IMR-90 (cell line): ENCODE results near the gene AFAP1L2. TPM values are rescaled to one million over a fixed set of nuclear protein-coding genes. Genes with fewer than 3 reads are reported as not detected.

ENCODE experiments used
- ATAC-seq: fragments of 200-7000 bp; cut with Tn5 transposase; 2 replicates; pipeline ENCODE4 v1.9.1; 2020; ENCODE audit warnings: low read depth, mild to moderate bottlenecking, moderate library complexity
- BruUV-seq: library from RNA; stranded (reverse); fragments of 400-500 nt; replicated peaks from 2 replicates; lab custom pipeline; 2021; lab: Mats Ljungman, UMichigan
- CTCF ChIA-PET: fragments of 300-600 bp; formaldehyde crosslinking; extraction: SDS; loops from one replicate; lab custom pipeline; 2021; ENCODE audit warnings: antibody characterized with exemption; lab: Yijun Ruan, JAX
- POLR2A ChIA-PET: fragments of 300-600 bp; sonication (Branson Sonifier 250); formaldehyde crosslinking; loops from one replicate; lab custom pipeline; 2022; ENCODE audit warnings: antibody characterized with exemption; ENCODE audit not compliant: unreplicated experiment; lab: Charles Lee
- DNase-seq: peaks from one replicate; pipeline ENCODE4 v3.0.0; 2013
- H2AFZ ChIP-seq: replicated peaks from 2 replicates; pipeline ENCODE3; 2013; ENCODE audit warnings: low read length, mild to moderate bottlenecking; ENCODE audit not compliant: poor library complexity
- H2AK5ac ChIP-seq: 2 replicates; pipeline ENCODE4 v1.6.1; 2013; ENCODE audit warnings: low read depth, low read length, inconsistent platforms
- H2AK9ac ChIP-seq: replicated peaks from 2 replicates; pipeline ENCODE3; 2013; ENCODE audit warnings: mild to moderate bottlenecking, low read depth, low read length, moderate library complexity; ENCODE audit not compliant: poor library complexity
- H2BK120ac ChIP-seq: 2 replicates; pipeline ENCODE4 v1.6.1; 2013; ENCODE audit warnings: low read depth, low read length, inconsistent platforms
- H2BK15ac ChIP-seq: 3 replicates; pipeline ENCODE4 v1.6.1; 2013; ENCODE audit warnings: low read depth, low read length, inconsistent platforms
- H2BK20ac ChIP-seq: 2 replicates; pipeline ENCODE4 v1.6.1; 2013; ENCODE audit warnings: low read depth, mild to moderate bottlenecking, inconsistent platforms, low read length, moderate library complexity
- H2BK5ac ChIP-seq: 2 replicates; pipeline ENCODE4 v1.6.1; 2013; ENCODE audit warnings: mild to moderate bottlenecking, low read depth, low read length, inconsistent platforms; ENCODE audit not compliant: poor library complexity, severe bottlenecking
- H3K14ac ChIP-seq: replicated peaks from 2 replicates; pipeline ENCODE4 v1.6.1; 2013; ENCODE audit warnings: low read depth, low read length, inconsistent platforms
- H3K18ac ChIP-seq: 2 replicates; pipeline ENCODE4 v1.6.1; 2013; ENCODE audit warnings: low read depth, low read length, control low read depth
- H3K23ac ChIP-seq: 2 replicates; pipeline ENCODE4 v1.6.1; 2013; ENCODE audit warnings: low read depth, low read length, inconsistent platforms
- H3K27ac ChIP-seq: 2 replicates; pipeline ENCODE4 v1.5.1; 2013; ENCODE audit warnings: mild to moderate bottlenecking, control low read depth, low read length; ENCODE audit not compliant: insufficient read depth
- H3K27me3 ChIP-seq: 2 replicates; pipeline ENCODE4 v1.6.1; 2013; ENCODE audit warnings: low read length; ENCODE audit not compliant: control insufficient read depth, insufficient read depth
- H3K36me3 ChIP-seq: 2 replicates; pipeline ENCODE4 v1.6.1; 2013; ENCODE audit warnings: low read length, mixed read lengths; ENCODE audit not compliant: control insufficient read depth, insufficient read depth
- H3K4ac ChIP-seq: 2 replicates; pipeline ENCODE4 v1.6.1; 2013; ENCODE audit warnings: low read depth, low read length, inconsistent platforms
- H3K4me1 ChIP-seq: 2 replicates; pipeline ENCODE4 v1.6.1; 2013; ENCODE audit warnings: low read length, mixed read lengths; ENCODE audit not compliant: control insufficient read depth, insufficient read depth
- H3K4me2 ChIP-seq: 2 replicates; pipeline ENCODE4 v1.6.1; 2013; ENCODE audit warnings: low read depth, mild to moderate bottlenecking, control low read depth, low read length, moderate library complexity
- H3K4me3 ChIP-seq: 2 replicates; pipeline ENCODE4 v1.5.1; 2013; ENCODE audit warnings: low read depth, mild to moderate bottlenecking, control low read depth, low read length, moderate library complexity; ENCODE audit not compliant: insufficient read depth
- H3K56ac ChIP-seq: 2 replicates; pipeline ENCODE4 v1.6.1; 2013; ENCODE audit warnings: low read length, inconsistent platforms; ENCODE audit not compliant: insufficient read depth; ENCODE audit errors: extremely low read depth
- H3K79me1 ChIP-seq, 2 experiments: 2 replicates each; pipeline ENCODE4 v1.6.1; 2013; ENCODE audit warnings: low read length in 2 of 2, inconsistent platforms in 1 of 2, low read depth in 1 of 2
- H3K9ac ChIP-seq: 2 replicates; pipeline ENCODE4 v1.6.1; 2013; ENCODE audit warnings: low read depth, low read length, control low read depth
- H3K9me1 ChIP-seq: 2 replicates; pipeline ENCODE4 v1.6.1; 2013; ENCODE audit warnings: low read length, inconsistent platforms; ENCODE audit not compliant: insufficient read depth
- H3K9me3 ChIP-seq: 2 replicates; pipeline ENCODE4 v1.6.1; 2013; ENCODE audit warnings: low read length; ENCODE audit not compliant: control insufficient read depth, insufficient read depth
- H4K20me1 ChIP-seq: 2 replicates; pipeline ENCODE4 v1.6.1; 2013; ENCODE audit warnings: low read length, inconsistent platforms; ENCODE audit not compliant: insufficient read depth
- H4K5ac ChIP-seq: 2 replicates; pipeline ENCODE4 v1.6.1; 2013; ENCODE audit warnings: mild to moderate bottlenecking, low read depth, low read length, control low read depth
- H4K8ac ChIP-seq, 2 experiments: 2 replicates each; pipeline ENCODE4 v1.6.1; 2013; ENCODE audit warnings: low read depth in 2 of 2, low read length in 2 of 2, control low read depth in 1 of 2, inconsistent platforms in 1 of 2
- H4K91ac ChIP-seq: 2 replicates; pipeline ENCODE4 v1.6.1; 2013; ENCODE audit warnings: low read depth, low read length, inconsistent platforms; ENCODE audit not compliant: insufficient read depth
- BHLHE40 ChIP-seq: fragments of 150-350 bp; IDR thresholded peaks from 2 replicates; pipeline ENCODE4 v1.6.1; 2016; ENCODE audit warnings: mild to moderate bottlenecking, low read depth, low read length
- FOS ChIP-seq: fragments of 150-350 bp; IDR thresholded peaks from 2 replicates; pipeline ENCODE4 v1.6.1; 2016; ENCODE audit warnings: low read depth, low read length
- MAZ ChIP-seq: IDR thresholded peaks from 2 replicates; pipeline ENCODE4 v1.6.1; 2012; ENCODE audit warnings: low read depth, mild to moderate bottlenecking, low read length, improper control_type of control experiment, moderate library complexity, borderline replicate concordance
- POLR2A ChIP-seq: IDR thresholded peaks from 2 replicates; pipeline ENCODE4 v1.6.1; 2012; ENCODE audit warnings: mild to moderate bottlenecking, low read depth, low read length
- SMC3 ChIP-seq: fragments of 150-350 bp; IDR thresholded peaks from 2 replicates; pipeline ENCODE4 v1.6.1; 2016; ENCODE audit warnings: low read depth, mild to moderate bottlenecking, antibody characterized with exemption, low read length, moderate library complexity
- WGBS, 2 experiments: methylation state at CpG; one replicate each; pipeline versions ENCODE4 v1.1.5 to v1.1.7; 2013; ENCODE audit warnings: missing lambda C conversion rate in 2 of 2; ENCODE audit not compliant: insufficient read length in 1 of 2; ENCODE audit errors: extremely low coverage in 2 of 2; 5-methylcytosine and 5-hydroxymethylcytosine counted together
- dilution Hi-C: fragments of 300-500 bp; cut with HindIII; formaldehyde crosslinking; loops from one replicate; pipeline ENCODE4 v1.14.3; 2018; ENCODE audit warnings: low sequenced_read_pairs; ENCODE audit not compliant: unreplicated experiment
- in situ Hi-C: fragments of 300-500 bp; cut with MboI; formaldehyde crosslinking; loops from 3 replicates; pipeline ENCODE4 v1.14.3; 2019; ENCODE audit warnings: low sequenced_read_pairs, inconsistent platforms, mixed read lengths
- intact Hi-C: fragments of 100-400 bp; cut with micrococcal nuclease; formaldehyde crosslinking; loops from 2 replicates; pipeline ENCODE4 v1.10.0; 2022
- polyA plus RNA-seq, 3 experiments: library from polyadenylated mRNA; depleted of rRNA; stranded (reverse); fragments of >200 nt; gene quantifications; 2 replicates each; pipeline ENCODE4 v1.2.3, GENCODE V29; 2012; ENCODE audit warnings: low replicate concordance in 1 of 3
- total RNA-seq: library from RNA; depleted of rRNA; stranded (reverse); fragments of >200 nt; gene quantifications from 2 replicates; pipeline ENCODE4 v1.2.3, GENCODE V29; 2012

The AFAP1L2 gene
- total and polyA plus RNA-seq, 2 of the 4 experiments (the other 2 are of a cell fraction): under 0.01 to 0.10 TPM

DNA sequence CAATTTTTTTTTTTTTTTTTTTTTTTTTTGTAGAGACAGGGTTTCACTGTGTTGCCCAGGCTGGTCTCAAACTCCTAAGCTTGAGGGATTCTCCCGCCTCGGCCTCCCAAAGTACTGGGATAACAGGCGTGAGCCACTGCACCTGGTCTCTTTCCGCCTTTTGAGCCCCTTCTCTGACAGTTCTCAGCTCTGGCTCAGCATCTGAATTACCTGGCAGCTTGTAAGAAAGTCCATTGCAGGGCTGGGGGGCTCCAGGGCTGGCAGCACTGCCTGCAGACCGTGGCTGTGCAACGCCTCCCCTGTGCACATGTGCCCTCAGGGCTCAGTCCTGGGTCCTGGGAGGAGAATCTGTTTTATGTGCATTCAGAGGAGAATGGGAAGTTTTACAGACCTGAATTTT is 127.6 kb downstream of the AFAP1L2 start:
- Histone ChIP-seq H3K79me1 (no peaks in the 10 kb centered on the region), H3K9me1 (peaks cover 5% of the 10 kb centered on the region), H2AK5ac (no peak overlapping the region), H2BK120ac (no peak overlapping the region), H4K5ac (no peak overlapping the region), H3K4me1 (peaks cover 4% of the 10 kb centered on the region; the same call in 1 of the 2 replicates), H3K27ac (no peak overlapping the region), H3K4me2 (no peak overlapping the region), H3K4me3 (no peak overlapping the region), H4K20me1 (peaks cover 4% of the 10 kb centered on the region; the same call in 1 of the 2 replicates), H3K56ac (no peak overlapping the region), H2BK5ac (no peak overlapping the region), H3K36me3 (no peaks in the 10 kb centered on the region), H2AFZ (no peak overlapping the region), H3K9me3 (no peaks in the 10 kb centered on the region), H2BK20ac (no peak overlapping the region), H3K27me3 (peaks cover 35% of the 10 kb centered on the region), H3K14ac (no peak overlapping the region), H4K8ac (no peak overlapping the region), H3K9ac (no peak overlapping the region), H3K18ac (no peak overlapping the region), H2BK15ac (no peak overlapping the region), H3K4ac (no peak overlapping the region), H4K91ac (no peak overlapping the region), H3K23ac (no peak overlapping the region), H2AK9ac (no peak overlapping the region)
- BruUV-seq: no TSS peak
- TF ChIP-seq BHLHE40 (no peak), MAZ (no peak), FOS (no peak), SMC3 (no peak), POLR2A (no peak)
- intact Hi-C loops (no loop called here), in situ Hi-C loops (no loop called here), dilution Hi-C loops (no loop called here)
- DNase-seq (no peak), ATAC-seq (no peak)
- ChIA-PET CTCF (no interaction called here), POLR2A (no interaction called here)
- WGBS, 2 experiments: 76% methylated on average over 4 of the region's 6 CpGs; no CpG with 5 or more reads in 1 of the 2 experiments
